Fibroblast of skin of right biceps (primary cell): ENCODE results near the gene SLC5A2.
"Not testable (repeated sequence)": the region's sequence is repeated elsewhere in the genome, so short reads cannot be mapped to it uniquely, and the experiment has no call there.

Source experiments
- DNase-seq: peaks from one replicate; pipeline ENCODE4 v3.0.0-alpha.2; 2013

Gene SLC5A2

DNA sequence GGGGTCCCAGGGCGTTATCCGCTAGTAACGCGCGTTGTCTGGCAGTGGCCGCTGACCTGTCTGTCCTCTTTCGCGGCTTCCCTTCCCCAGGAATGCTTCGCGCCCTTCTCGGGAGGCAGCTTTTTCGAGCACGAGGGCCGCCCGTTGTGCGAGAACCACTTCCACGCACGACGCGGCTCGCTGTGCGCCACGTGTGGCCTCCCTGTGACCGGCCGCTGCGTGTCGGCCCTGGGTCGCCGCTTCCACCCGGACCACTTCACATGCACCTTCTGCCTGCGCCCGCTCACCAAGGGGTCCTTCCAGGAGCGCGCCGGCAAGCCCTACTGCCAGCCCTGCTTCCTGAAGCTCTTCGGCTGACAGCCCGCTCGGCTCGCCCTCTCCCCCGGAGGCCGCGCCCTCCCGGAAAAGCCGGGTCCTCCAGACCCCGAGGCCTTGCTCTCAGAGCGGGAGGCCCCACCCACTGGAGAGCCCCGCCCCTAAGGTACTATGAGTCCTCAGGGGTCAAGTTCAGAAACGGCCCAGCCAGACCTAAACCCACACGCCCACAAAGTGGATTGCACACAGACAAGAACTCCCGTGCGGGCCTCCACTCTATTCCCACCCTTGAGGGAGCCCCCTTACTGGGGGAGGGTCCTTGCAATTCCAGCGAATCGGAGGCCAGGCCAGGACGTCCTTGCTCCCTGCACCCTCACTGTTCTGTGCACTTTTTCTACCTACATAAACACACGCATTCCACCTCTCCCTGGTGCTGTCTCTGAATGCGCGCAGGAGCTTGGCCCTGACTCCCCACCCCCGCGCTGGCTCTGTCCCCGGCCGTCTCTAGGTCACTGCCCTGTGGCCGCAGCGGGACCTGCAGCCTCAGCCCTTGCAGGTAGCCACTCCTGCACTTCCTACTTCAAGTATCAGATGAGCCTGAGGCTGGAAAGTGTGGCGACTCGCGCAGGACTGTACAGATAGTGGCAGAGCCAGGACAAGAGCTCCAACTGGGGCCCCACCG lies 5.4 kb upstream of the SLC5A2 start:
- DNase-seq = no peak

DNA sequence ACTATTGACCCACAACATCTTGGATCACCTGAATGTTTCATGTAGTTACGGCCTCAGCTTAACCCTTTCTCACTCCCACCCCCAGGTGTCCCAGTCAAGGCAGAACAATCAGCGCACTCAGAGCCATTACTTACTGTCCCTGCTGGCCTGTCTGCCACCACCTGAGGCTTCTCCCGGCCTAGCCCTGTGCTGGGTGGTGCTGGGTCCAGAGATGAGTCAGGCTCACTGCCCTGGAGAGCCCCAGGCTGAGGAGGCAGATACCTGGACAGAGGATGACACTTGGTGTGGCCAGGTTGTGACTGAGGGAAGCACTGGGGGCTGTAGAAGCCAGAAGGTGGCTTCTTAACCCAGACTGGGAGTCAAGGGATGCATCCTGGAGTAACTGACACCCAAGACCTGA lies 4.0 kb upstream of the SLC5A2 start:
- DNase-seq = no peak

DNA sequence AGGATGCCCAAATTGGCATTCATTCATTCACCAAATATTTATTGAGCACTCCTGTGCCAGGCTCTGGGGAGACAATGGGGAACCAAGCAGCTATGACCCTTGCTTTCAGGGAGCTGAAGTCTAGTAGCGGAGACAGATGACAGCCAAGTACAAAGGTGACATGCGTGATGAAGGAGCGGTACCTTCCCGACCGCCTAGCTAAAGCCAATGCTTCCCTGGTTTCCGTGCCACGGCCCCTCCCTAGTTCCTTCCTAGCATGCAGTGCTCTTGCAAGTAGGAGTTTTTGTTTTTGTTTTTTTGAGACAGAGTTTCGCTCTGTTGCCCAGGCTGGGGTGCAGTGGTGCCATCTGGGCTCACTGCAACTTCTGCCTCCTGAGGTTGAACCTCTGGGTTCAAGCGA lies 3.2 kb upstream of the SLC5A2 start:
- DNase-seq = no peak

DNA sequence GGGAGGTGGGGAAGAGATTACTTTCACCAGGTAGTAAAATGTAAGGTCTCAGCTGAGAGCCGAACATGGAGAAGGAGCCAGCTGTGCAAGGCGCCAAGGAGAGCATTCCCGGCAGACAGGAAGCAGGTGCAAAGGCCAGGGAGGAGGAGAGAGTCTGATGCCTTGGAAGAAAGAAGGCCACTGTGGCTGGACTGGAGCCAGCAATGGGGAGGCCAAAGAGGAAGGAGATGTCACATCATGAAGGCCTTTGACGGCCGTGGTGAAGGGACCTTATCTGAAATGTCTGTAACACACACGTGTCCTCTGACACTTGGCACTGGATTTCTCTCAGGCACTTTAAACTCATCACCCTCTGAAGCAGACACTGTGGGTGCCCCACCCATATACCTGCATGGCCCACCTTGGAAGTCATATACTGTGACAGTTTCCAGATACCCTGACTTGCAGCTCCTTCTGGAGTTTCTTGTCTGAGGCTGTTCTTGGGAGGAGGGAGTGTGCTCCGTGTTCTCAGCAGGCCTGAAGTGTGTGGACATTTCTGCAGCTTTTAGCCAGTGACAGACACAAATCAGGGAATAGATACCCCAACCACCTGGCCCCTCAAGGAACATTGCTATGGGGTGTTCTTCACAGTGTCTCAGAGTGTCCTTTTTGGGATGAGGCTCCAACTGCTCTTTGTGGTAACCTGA lies 1.9 kb upstream of the SLC5A2 start:
- DNase-seq = no peak

DNA sequence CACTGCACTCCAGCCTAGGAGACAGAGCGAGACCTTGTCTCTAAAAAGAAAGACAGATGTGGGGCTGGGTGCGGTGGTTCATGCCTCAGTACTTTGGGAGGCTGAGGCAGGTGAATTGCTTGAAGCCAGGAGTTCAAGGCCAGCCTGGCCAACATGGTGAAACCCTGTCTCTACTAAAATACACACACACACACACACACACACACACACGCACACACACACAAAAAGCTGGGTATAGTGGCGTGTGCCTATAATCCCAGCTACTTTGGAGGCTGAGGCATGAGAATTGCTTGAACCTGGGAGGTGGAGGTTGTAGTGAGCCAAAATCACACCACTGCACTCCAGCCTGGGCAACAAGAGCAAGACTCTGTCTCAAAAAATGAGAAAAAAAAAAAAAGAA lies 1.1 kb downstream of the SLC5A2 start:
- not testable (repeated sequence) for DNase-seq

DNA sequence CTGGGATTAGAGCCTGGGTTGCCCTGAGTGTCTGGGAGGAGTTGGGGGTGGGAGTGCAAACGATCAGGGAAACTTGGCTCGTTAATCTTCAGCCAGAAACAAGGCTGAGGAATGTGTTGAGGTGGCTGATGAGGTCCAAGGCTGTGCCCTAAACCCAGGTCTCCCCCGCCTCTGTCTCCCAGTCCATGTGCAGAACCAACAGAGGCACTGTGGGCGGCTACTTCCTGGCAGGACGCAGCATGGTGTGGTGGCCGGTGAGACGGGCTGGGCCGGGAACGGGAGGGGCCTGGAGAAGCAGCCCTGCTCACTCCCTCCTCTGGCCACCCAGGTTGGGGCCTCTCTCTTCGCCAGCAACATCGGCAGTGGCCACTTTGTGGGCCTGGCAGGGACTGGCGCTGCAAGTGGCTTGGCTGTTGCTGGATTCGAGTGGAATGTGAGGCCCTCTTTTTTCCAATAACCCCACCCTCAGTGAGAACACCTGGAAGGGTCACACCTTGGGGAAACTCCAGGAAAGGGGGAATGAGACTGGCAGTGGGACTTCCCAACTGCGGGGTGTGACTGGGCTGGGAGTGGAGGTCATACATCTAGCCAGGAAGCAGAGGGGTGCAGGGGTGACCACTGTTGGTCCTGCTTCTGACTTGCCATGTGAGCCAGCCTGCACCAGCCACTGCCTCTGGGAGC lies 1.7 kb downstream of the SLC5A2 start:
- no peak for DNase-seq

DNA sequence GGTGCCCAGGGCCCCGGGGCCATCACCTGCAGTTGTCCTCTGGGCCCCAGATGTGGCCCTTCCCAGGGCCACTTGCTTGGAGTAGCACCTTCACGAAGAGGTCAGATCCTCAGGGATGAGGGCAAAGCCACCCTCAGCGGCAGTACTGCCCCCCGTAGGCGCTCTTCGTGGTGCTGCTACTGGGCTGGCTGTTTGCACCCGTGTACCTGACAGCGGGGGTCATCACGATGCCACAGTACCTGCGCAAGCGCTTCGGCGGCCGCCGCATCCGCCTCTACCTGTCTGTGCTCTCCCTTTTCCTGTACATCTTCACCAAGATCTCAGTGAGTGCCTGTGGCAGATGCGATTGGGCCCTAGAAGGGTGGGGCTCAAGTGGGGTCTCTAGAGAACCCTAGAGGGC lies 2.6 kb downstream of the SLC5A2 start:
- DNase-seq = no peak

DNA sequence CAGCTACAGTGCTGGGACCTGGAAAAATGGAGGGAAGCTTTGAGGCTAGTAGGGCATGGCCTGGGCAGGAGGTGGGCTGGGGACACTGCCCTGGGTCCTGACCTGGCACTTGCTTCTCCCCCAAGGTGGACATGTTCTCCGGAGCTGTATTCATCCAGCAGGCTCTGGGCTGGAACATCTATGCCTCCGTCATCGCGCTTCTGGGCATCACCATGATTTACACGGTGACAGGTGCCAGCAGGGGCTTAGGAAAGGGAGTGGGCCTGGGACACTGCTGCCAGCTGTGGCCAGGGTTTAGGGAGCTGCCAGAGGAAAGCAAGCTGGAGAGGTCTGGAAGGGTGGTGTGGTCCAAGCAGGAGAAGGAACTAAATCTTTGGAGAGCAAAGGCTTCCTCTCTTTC lies 3.1 kb downstream of the SLC5A2 start:
- no peak for DNase-seq

DNA sequence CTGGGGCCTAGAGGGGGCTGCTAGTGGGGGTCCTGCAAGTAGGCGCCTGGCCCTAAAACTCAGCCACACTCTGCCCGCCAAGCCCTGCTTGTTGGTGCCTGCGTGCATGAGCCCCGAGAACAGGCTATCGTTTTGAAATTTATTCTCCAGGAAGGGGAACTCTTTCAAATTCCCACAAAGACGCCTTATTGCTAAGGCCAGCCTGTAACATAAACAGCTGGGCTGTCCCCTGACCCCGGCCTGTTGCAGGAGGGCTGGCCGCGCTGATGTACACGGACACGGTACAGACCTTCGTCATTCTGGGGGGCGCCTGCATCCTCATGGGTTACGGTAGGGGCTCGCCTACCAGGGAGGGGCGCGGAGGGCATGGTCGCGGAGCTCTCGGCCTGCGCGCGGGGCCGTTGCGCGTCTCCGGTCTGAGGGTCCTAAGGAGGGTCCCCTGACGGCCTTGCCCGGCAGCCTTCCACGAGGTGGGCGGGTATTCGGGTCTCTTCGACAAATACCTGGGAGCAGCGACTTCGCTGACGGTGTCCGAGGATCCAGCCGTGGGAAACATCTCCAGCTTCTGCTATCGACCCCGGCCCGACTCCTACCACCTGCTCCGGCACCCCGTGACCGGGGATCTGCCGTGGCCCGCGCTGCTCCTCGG lies 4.3 kb downstream of the SLC5A2 start:
- DNase-seq = no peak

DNA sequence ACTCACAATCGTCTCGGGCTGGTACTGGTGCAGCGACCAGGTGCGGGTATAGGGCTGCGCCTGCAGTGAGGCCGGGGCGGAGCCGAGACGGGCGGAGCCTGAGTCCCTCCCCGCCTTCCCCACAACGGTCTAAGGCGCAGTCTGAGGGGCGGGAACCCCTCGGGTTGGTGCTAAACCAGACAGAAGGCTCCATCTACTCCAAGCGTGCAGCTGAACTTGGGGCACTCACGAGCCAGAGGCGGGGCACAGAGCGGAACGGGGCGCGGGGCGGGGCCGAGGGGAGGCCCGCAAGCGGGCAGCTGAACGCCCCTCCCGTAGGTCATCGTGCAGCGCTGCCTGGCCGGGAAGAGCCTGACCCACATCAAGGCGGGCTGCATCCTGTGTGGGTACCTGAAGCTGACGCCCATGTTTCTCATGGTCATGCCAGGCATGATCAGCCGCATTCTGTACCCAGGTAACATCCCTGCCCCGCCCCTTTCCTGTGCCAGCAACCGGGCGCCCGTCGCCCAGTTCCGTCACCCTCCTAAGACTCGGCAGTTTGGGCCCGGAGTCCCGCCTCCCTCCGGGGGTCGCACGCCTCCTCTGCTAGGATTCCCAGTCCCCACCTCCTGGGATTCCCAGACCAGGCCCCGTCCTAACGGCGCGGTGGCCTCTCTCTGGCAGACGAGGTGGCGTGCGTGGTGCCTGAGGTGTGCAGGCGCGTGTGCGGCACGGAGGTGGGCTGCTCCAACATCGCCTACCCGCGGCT lies 5.0 kb downstream of the SLC5A2 start:
- DNase-seq = no peak

DNA sequence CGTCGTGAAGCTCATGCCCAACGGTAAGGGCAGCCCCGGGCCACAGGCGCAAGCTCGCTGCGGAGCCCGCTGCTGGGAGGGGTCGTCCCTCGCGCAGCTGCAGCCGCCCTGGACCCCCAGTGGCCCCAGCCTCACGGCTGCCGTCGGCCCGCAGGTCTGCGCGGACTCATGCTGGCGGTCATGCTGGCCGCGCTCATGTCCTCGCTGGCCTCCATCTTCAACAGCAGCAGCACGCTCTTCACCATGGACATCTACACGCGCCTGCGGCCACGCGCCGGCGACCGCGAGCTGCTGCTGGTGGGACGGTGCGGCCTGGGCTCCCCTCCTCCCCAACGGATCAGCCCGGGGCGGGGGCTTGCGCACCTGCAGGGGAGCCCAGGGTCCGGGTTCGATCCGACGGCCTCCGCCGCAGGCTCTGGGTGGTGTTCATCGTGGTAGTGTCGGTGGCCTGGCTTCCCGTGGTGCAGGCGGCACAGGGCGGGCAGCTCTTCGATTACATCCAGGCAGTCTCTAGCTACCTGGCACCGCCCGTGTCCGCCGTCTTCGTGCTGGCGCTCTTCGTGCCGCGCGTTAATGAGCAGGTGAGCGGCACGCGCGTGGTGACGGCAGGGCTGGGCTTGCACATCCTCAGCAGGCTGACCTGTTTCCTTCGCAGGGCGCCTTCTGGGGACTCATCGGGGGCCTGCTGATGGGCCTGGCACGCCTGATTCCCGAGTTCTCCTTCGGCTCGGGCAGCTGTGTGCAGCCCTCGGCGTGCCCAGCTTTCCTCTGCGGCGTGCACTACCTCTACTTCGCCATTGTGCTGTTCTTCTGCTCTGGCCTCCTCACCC lies 5.8 kb downstream of the SLC5A2 start:
- no peak for DNase-seq

DNA sequence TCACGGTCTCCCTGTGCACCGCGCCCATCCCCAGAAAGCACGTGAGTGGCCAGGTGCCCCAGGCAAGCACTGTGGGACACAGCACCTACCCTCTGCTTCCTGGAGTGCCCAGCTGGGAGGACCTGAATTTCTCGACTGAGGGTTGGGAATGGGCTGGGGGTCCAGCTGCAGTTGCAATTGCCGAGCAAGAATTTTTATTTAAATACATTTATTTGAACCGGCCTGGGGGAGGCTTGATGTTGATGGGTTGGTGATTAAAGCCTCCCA lies 6.3 kb downstream of the SLC5A2 start:
- DNase-seq = no peak

DNA sequence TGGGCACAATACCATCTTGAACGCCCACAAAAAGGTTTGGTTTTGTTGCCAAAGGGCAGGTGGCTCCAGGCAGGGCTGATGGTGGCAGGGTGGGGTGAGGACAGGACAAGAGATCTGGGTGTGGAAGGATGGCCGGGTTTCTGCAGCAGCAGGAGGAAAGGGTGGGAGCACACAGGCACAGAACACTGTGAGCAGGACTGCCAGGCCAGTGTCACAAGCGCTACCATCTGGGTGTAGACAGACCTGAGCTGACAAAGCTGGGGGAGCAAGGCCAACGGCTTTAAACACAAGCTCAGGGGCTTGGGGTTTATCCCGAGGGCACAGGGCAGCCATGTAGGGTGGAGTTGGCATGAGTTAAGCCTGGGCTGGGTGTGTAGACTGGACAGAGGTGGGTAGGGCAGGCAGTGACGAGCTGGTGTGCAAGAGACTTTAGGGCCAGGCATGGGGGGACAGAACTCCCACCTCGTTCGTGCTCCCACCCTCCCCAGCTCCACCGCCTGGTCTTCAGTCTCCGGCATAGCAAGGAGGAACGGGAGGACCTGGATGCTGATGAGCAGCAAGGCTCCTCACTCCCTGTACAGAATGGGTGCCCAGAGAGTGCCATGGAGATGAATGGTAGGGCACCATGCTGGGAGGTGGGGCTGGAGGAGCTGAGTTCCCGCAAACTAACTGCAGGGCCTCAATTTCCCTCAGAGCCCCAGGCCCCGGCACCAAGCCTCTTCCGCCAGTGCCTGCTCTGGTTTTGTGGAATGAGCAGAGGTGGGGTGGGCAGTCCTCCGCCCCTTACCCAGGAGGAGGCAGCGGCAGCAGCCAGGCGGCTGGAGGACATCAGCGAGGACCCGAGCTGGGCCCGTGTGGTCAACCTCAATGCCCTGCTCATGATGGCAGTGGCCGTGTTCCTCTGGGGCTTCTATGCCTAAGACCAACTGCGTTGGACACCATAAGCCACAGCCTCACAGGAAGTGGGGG lies 7.0 kb downstream of the SLC5A2 start:
- DNase-seq = no peak

DNA sequence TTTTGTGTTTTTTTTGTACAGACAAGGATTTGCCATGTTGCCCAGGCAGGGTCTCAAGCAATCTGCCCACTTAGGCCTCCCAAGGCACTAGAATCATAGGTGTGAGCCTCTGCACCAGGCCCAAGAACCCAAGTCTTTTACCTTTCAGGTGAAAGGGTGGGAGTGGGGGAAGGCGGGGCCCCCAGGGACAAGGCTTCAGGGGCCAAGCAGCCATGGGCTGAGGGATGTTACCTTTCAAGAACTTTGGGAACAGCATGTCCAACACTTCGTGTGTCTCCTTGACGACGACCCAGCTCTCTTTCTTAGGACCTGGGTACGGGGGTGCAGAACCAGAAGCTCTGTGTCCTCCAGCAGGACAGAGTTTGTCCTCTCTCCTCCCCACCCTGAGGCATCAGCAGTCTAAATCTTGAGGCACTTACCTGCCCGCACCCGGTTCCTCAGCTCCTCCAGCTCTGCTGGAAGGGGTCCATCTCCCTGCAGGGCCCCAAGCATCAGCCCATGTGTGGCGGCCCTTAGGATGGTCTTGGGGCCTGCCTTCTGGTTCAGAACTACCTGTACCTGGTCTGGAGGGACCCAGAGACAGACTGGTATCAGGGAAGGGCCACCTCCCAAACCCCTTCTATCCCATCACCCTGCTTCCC lies 9.0 kb downstream of the SLC5A2 start:
- DNase-seq = no peak

DNA sequence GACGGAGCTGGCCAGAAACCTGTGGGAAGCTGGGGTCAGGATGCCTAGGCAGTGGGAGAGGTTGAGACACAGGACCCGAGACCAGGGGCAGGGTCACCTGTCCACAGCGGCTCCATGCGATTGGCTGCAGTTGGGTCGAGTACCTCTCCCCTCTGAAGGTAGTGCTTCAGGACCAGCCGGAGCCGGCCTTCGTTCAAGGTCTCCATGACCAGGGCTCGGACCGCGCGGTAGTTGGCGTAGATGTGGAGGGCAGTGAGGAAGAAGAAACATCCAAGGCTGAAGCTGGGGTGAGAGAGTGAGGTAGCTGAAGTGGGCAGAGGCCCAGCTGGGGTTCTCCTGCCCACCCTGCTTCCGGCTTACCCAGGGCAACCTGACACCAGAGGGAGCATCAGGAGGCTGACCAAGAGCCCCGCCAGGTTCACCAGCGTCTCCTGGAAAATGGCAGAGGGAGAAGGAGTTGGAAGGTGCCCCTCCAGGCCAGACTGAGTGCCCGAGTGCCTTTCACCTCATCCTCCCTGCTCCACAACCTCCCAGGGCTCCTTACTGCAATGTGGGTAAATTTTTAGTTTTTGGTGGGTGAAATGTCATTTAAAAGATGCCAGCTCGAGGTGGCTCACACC lies 10.7 kb downstream of the SLC5A2 start:
- no peak for DNase-seq

DNA sequence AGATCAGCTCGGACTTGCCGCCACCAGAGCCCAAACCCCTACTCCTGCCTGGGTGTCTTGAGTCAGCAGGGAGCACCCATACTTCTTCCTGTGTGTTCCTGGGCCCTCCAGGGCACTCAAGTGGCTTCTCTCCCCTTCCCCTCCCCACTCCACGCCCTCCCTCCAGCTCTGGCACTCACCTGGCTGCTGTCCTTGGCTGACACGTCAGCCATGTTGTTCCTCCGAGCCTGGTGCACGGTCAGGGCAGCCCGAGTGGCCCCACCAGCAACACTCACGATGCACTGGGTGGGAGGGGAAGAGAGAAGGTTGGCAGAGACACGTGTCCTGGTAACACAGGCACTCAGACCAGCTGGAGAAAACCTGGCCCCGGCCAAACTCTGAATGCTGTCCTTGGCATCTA lies 13.7 kb downstream of the SLC5A2 start:
- DNase-seq = no peak

DNA sequence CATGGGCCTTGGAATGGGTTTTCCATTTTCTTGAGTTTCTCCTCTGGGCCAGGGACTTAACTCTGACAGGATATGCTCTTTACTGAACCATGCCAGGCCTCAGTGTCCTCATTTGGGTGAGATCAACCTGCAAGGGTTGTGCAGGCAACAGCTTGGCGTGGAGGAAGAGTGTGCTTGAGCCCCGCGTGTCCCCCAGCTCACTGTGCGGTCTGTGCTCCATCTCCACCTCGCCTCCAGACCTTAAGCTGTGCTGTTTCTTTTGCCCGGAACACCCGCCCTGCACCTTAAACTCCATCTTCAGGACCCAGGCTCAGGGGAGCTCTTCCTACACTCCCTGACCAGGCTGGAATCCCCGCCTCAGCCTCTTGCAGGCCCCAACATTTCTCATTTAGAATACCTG lies 15.6 kb downstream of the SLC5A2 start:
- DNase-seq = no peak

DNA sequence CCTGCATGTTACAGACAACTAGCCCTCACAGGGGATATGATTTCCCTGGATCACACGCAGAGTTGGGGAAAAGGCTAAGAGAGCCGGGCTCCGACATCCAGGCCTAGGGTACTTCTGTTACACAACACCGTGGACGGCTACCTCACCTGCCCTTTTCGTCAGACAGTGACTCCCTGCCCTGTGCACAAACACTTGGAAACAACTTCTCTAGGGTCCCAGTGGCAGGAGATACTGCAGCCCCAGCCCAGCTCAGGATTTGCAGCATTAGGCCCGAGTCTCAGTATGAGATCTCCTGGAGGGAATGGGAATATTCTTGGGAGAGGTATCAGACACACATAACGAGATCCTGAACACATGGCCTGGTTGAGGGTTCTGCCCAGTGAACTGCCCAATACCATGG lies 17.0 kb downstream of the SLC5A2 start:
- DNase-seq = no peak

DNA sequence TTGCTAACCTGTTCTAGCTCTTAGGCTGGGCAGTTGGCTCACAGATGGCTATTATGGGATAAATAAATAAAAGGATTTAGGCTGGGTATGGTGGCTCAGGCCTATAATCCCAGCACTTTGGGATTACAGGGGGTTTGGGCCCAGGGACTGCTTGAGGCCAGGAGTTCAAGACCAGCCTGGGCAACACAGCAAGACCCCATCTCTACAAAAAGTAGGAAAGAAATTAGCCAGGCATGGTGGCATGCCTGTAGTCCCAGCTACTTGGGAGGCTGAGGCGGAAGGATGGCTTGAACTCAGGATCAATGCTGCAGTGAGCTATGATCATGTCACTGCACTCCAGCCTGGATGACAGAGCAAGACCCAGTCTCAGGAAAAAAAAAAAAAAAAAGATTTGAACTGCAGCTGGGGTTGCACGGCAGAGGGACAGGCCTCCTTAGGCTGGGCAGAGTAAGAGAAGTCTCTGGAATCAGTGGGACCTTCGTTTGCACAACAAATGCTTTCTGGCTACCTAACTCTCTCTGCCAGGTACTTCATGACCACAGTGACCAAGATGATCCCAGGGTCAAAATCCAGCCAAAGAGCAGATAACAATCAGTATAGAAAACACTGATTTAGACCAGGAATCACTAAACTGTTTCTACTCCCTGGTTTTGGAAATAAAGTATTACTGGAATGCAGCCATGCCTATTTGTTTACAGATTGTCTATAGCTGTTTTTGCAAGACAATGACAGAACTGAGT lies 18.5 kb downstream of the SLC5A2 start:
- no peak for DNase-seq
